GM12875 (cell line): ENCODE data around the gene ROBO1.
"Not testable (repeated sequence)": the region's sequence is repeated elsewhere in the genome, so short reads cannot be mapped to it uniquely, and the experiment has no call there.

Source experiments
- H3K4me3 ChIP-seq: one replicate; pipeline ENCODE4 v1.5.1; 2011; ENCODE audit warnings: low read depth, low read length, control low read depth
- CTCF ChIP-seq: IDR thresholded peaks from 2 replicates; pipeline ENCODE4 v1.5.1; 2011; ENCODE audit warnings: low read depth, mild to moderate bottlenecking, control low read depth, inconsistent platforms, low read length, moderate library complexity, borderline replicate concordance; ENCODE audit not compliant: insufficient read depth

ROBO1 gene

GRCh38 chr3:78687520-78687919 is 1080.3 kb downstream of the ROBO1 start:
- no peak overlapping the region for H3K4me3 ChIP-seq
- TF ChIP-seq CTCF: no peak

GRCh38 chr3:78683284-78683683 is 1084.5 kb downstream of the ROBO1 start:
- no peak overlapping the region for H3K4me3 ChIP-seq
- TF ChIP-seq CTCF: no peak

- not testable (repeated sequence) for H3K4me3 ChIP-seq
Observed at GRCh38 chr3:78675119-78675805, 1092.5 kb downstream of the ROBO1 start.

GRCh38 chr3:78670746-78671145 is 1097.1 kb downstream of the ROBO1 start:
- H3K4me3 ChIP-seq: no peak overlapping the region
- TF ChIP-seq CTCF: no peak

GRCh38 chr3:78670094-78670493 is 1097.7 kb downstream of the ROBO1 start:
- TF ChIP-seq CTCF: no peak
- H3K4me3 ChIP-seq: no peak overlapping the region

GRCh38 chr3:78668302-78668701 is 1099.5 kb downstream of the ROBO1 start:
- TF ChIP-seq CTCF: no peak
- H3K4me3 ChIP-seq: no peak overlapping the region

GRCh38 chr3:78666470-78666800 is 1101.4 kb downstream of the ROBO1 start:
- TF ChIP-seq CTCF: no peak
- H3K4me3 ChIP-seq: no peak overlapping the region
